ENCODE results near the gene LSAMP. TPM values are rescaled to one million over a fixed set of nuclear protein-coding genes. Genes with fewer than 3 reads are reported as not detected.

Gene LSAMP
- total RNA-seq, 1 experiment from 2014 or later = 3.1 TPM

DNA sequence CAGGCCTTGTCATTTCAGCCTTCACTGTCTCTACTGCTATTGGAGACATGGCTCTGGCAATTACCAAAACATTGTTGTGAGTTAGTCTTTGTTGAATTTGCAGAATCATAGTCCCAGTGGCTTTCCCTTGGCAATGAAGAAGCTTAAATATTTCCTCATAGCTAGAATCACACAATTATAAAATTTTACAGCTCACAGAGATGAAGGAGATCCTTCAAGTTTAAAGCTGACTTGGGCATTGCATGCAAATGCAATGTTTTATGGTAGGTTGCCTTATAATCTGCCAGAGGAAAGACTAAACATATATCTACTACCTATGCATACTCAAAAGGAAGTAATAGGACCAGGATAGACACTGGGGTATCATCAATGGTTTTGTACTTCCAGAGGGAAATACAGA is 90.9 kb downstream of the LSAMP start:
- ATAC-seq (no peak), DNase-seq (ENCODE audit: low read depth, low spot score) (no peak)
- no peaks in the 10 kb centered on the region for H3K9me3 ChIP-seq (ENCODE audit: control insufficient read depth, insufficient read depth, low read depth, low read length)
- CTCF ChIA-PET = no interaction called here
- no peaks in the 10 kb centered on the region for H3K36me3 ChIP-seq (ENCODE audit: control insufficient read depth, insufficient read depth, low read length)
- H3K27ac ChIP-seq (ENCODE audit: low read length) = no peak overlapping the region
- H3K4me1 ChIP-seq (ENCODE audit: control insufficient read depth, insufficient read depth, low read length) = no peaks in the 10 kb centered on the region
- intact Hi-C loops (cut with micrococcal nuclease; ENCODE audit: unreplicated experiment) = no loop called here
- POLR2A ChIA-PET = no interaction called here
- no peaks in the 10 kb centered on the region for H3K27me3 ChIP-seq (ENCODE audit: control insufficient read depth, insufficient read depth, low read length)
- no peak overlapping the region for H3K4me3 ChIP-seq (ENCODE audit: low read depth in 2 of 2, low read length in 2 of 2)
- TF ChIP-seq, protein P1, sequence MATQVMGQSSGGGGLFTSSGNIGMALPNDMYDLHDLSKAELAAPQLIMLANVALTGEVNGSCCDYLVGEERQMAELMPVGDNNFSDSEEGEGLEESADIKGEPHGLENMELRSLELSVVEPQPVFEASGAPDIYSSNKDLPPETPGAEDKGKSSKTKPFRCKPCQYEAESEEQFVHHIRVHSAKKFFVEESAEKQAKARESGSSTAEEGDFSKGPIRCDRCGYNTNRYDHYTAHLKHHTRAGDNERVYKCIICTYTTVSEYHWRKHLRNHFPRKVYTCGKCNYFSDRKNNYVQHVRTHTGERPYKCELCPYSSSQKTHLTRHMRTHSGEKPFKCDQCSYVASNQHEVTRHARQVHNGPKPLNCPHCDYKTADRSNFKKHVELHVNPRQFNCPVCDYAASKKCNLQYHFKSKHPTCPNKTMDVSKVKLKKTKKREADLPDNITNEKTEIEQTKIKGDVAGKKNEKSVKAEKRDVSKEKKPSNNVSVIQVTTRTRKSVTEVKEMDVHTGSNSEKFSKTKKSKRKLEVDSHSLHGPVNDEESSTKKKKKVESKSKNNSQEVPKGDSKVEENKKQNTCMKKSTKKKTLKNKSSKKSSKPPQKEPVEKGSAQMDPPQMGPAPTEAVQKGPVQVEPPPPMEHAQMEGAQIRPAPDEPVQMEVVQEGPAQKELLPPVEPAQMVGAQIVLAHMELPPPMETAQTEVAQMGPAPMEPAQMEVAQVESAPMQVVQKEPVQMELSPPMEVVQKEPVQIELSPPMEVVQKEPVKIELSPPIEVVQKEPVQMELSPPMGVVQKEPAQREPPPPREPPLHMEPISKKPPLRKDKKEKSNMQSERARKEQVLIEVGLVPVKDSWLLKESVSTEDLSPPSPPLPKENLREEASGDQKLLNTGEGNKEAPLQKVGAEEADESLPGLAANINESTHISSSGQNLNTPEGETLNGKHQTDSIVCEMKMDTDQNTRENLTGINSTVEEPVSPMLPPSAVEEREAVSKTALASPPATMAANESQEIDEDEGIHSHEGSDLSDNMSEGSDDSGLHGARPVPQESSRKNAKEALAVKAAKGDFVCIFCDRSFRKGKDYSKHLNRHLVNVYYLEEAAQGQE (IDR thresholded peaks at IDR 0.05; ENCODE audit: insufficient read depth in 1 of 2, low read depth in 2 of 2, low read length in 1 of 2) = no peak
- in situ Hi-C loops (cut with HindIII; ENCODE audit: low pct_unique_long_range_greater_than_20kb, low sequenced_read_pairs) = no loop called here
- no TSS peak for BruUV-seq (replicated peaks)

GRCh38 chr3:116350119-116350733 is 95.1 kb downstream of the LSAMP start:
- no peak for ATAC-seq
- ChIA-PET POLR2A (no interaction called here), CTCF (no interaction called here)

More at GRCh38 chr3:116350119-116350733, 95.1 kb downstream of the LSAMP start:
- no peak overlapping the region for H3K27ac ChIP-seq (ENCODE audit: low read length)
- intact Hi-C loops (cut with micrococcal nuclease; ENCODE audit: unreplicated experiment) = no loop called here
- no peaks in the 10 kb centered on the region for H3K4me1 ChIP-seq (ENCODE audit: control insufficient read depth, insufficient read depth, low read length)
- in situ Hi-C loops (cut with HindIII; ENCODE audit: low pct_unique_long_range_greater_than_20kb, low sequenced_read_pairs) = no loop called here
- no peak overlapping the region for H3K4me3 ChIP-seq (ENCODE audit: low read depth in 2 of 2, low read length in 2 of 2)
- no peaks in the 10 kb centered on the region for H3K36me3 ChIP-seq (ENCODE audit: control insufficient read depth, insufficient read depth, low read length)
- TF ChIP-seq POLR2AphosphoS5 (IDR thresholded peaks at IDR 0.05; ENCODE audit: low read depth, low read length) (no peak), CTCF (IDR thresholded peaks at IDR 0.05) (no peak), SIN3A (IDR thresholded peaks at IDR 0.05; ENCODE audit: borderline replicate concordance, insufficient read depth, low read depth, low read length) (no peak), TCF7L2 (IDR thresholded peaks at IDR 0.05; ENCODE audit: low read depth, low read length) (no peak)
- TF ChIP-seq, protein P1 (IDR thresholded peaks at IDR 0.05; ENCODE audit: insufficient read depth in 1 of 2, low read depth in 2 of 2, low read length in 1 of 2) = no peak
- BruUV-seq (replicated peaks) = no TSS peak
- H3K27me3 ChIP-seq (ENCODE audit: control insufficient read depth, insufficient read depth, low read length) = no peaks in the 10 kb centered on the region
- no peaks in the 10 kb centered on the region for H3K9me3 ChIP-seq (ENCODE audit: control insufficient read depth, insufficient read depth, low read depth, low read length)
- no peak for DNase-seq (ENCODE audit: low read depth, low spot score)
